ENCODE results near the gene IL4R. TPM values are rescaled to one million over a fixed set of nuclear protein-coding genes. Genes with fewer than 3 reads are reported as not detected.

IL4R gene
- total and polyA plus RNA-seq, 10 of the 15 experiments (the other 5 are each of a cell fraction or from before 2014, with no cell fraction given), result 2.6 to 70.4 (median 36.6) TPM

DNA sequence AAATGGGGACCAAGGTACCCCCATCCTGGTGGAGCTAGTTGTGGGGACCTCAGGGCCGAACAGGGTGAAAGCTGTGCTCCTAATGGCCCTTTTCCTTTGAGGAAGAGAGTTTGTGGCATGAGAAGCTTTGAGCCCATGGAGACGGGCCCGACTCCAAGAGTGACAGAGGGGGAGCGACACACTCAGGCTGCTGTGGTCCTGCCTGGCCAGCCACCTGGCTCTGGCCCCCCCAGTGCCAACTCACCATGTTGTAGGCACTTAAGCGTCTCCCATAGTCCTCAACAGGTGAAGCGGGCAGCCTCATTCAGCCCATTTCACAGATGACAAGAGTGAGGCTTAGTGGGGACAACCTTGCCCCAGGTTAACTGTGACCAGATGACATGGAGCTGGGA, 89.8 kb downstream of the IL4R start:
- Histone ChIP-seq H3K36me3 (ENCODE audit: control insufficient read depth in 2 of 2, insufficient read depth in 2 of 2, low read length in 1 of 2) (peaks cover 0 to 8% of the 10 kb centered on the region in 2 experiments; a peak in 3 of 4 replicates), H3K9me3 (replicated peaks; ENCODE audit: control insufficient read depth, insufficient read depth, low read length) (no peaks in the 10 kb centered on the region), H3K27ac (ENCODE audit: control insufficient read depth, insufficient read depth) (peak overlapping the region; percentile 97), H3K9ac (ENCODE audit: control insufficient read depth, insufficient read depth, low read length) (peak overlapping the region; percentile 99), H4K20me1 (ENCODE audit: control insufficient read depth, insufficient read depth) (no peaks in the 10 kb centered on the region; the same call in 1 of the 2 replicates), H3K27me3 (replicated peaks in 1 of 2; ENCODE audit: control insufficient read depth in 2 of 2, insufficient read depth in 2 of 2, low read length in 1 of 2) (no peaks in the 10 kb centered on the region), H3K4me3 (peak overlapping the region; percentile 86), H2AFZ (ENCODE audit: control insufficient read depth, low read depth, low read length) (no peak overlapping the region), H3K4me1 (ENCODE audit: control insufficient read depth, insufficient read depth, low read length) (peaks cover 57% of the 10 kb centered on the region), H3K79me2 (ENCODE audit: control insufficient read depth, insufficient read depth, low read length) (peaks cover 82% of the 10 kb centered on the region), H3K4me2 (ENCODE audit: control insufficient read depth, insufficient read depth) (peak overlapping the region; percentile 95)
- ChIA-PET POLR2A (interaction anchor here (1.1 to 11.1 kb wide), 9 partner anchors 16 to 153 kb away, joined by 3 to 208 read pairs (median 19); no protein-coding TSS in a partner anchor), SMC1A (ENCODE audit: uncharacterized antibody, unreplicated experiment) (interaction anchor here (0.8 to 10.9 kb wide), 11 partner anchors 11 to 169 kb away, joined by 3 to 220 read pairs (median 7); no protein-coding TSS in a partner anchor), CTCF (interaction anchor here (1.0 to 9.2 kb wide), 6 partner anchors 15 to 248 kb away, joined by 3 to 113 read pairs (median 22); no protein-coding TSS in a partner anchor), RAD21 (ENCODE audit: unreplicated experiment) (interaction anchor here (0.7 to 12.8 kb wide), 10 partner anchors 15 to 171 kb away, joined by 3 to 224 read pairs (median 16); no protein-coding TSS in a partner anchor)
- intact Hi-C loops (cut with micrococcal nuclease; ENCODE audit: unreplicated experiment) (no loop called here), in situ Hi-C loops (cut with MboI) (no loop called here)
- WGBS (ENCODE audit: insufficient coverage, insufficient replicate concordance, low lambda C conversion rate, missing lambda C conversion rate), result under 1% methylated on average over 6 of the region's 6 CpGs
- FAIRE-seq (no peak), DNase-seq (ENCODE audit: low read depth, low spot score) (no peak), ATAC-seq (no peak)
- TF ChIP-seq, protein P1, sequence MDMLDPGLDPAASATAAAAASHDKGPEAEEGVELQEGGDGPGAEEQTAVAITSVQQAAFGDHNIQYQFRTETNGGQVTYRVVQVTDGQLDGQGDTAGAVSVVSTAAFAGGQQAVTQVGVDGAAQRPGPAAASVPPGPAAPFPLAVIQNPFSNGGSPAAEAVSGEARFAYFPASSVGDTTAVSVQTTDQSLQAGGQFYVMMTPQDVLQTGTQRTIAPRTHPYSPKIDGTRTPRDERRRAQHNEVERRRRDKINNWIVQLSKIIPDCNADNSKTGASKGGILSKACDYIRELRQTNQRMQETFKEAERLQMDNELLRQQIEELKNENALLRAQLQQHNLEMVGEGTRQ (IDR thresholded peaks at IDR 0.05; ENCODE audit: borderline replicate concordance, low read depth, low read length), result no peak
- TF ChIP-seq, protein P2, sequence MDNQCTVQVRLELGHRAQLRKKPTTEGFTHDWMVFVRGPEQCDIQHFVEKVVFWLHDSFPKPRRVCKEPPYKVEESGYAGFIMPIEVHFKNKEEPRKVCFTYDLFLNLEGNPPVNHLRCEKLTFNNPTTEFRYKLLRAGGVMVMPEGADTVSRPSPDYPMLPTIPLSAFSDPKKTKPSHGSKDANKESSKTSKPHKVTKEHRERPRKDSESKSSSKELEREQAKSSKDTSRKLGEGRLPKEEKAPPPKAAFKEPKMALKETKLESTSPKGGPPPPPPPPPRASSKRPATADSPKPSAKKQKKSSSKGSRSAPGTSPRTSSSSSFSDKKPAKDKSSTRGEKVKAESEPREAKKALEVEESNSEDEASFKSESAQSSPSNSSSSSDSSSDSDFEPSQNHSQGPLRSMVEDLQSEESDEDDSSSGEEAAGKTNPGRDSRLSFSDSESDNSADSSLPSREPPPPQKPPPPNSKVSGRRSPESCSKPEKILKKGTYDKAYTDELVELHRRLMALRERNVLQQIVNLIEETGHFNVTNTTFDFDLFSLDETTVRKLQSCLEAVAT (IDR thresholded peaks at IDR 0.05), result 0 out of 2 replicates have a peak, but pooled peaks have one; percentile 8
- TF ChIP-seq POLR2AphosphoS5 (IDR thresholded peaks at IDR 0.05; ENCODE audit: low read length) (peak; percentile 42), NFXL1 (IDR thresholded peaks at IDR 0.05; ENCODE audit: borderline replicate concordance) (no peak), IKZF1 (conservative IDR thresholded peaks at IDR 0.05) (no peak), POLR2A (IDR thresholded peaks at IDR 0.05; ENCODE audit: low read depth, low read length) (peak; percentile 5; the same call in 1 of the 2 replicates), ZNF217 (IDR thresholded peaks at IDR 0.05) (peak; percentile 66; the same call in 1 of the 2 replicates), SMC3 (IDR thresholded peaks at IDR 0.05; ENCODE audit: borderline replicate concordance, low read length) (no peak), LARP7 (IDR thresholded peaks at IDR 0.05) (peak; percentile 87), MEF2B (IDR thresholded peaks at IDR 0.05; ENCODE audit: partially characterized antibody, poor library complexity, severe bottlenecking) (peak; percentile 27), ASH2L (IDR thresholded peaks at IDR 0.05; ENCODE audit: borderline replicate concordance, low read depth) (0 out of 2 replicates have a peak, but pooled peaks have one; percentile 6), SMARCA5 (IDR thresholded peaks at IDR 0.05) (peak; percentile 83; the same call in 1 of the 2 replicates), POU2F2 (IDR thresholded peaks at IDR 0.05; ENCODE audit: borderline replicate concordance, low read depth, low read length) (0 out of 3 replicates have a peak, but pooled peaks have one; percentile 46), YY1 (IDR thresholded peaks at IDR 0.05; ENCODE audit: low read depth, low read length) (peak; percentile 3; the same call in 1 of the 2 replicates)
- TF ChIP-seq, protein P3, sequence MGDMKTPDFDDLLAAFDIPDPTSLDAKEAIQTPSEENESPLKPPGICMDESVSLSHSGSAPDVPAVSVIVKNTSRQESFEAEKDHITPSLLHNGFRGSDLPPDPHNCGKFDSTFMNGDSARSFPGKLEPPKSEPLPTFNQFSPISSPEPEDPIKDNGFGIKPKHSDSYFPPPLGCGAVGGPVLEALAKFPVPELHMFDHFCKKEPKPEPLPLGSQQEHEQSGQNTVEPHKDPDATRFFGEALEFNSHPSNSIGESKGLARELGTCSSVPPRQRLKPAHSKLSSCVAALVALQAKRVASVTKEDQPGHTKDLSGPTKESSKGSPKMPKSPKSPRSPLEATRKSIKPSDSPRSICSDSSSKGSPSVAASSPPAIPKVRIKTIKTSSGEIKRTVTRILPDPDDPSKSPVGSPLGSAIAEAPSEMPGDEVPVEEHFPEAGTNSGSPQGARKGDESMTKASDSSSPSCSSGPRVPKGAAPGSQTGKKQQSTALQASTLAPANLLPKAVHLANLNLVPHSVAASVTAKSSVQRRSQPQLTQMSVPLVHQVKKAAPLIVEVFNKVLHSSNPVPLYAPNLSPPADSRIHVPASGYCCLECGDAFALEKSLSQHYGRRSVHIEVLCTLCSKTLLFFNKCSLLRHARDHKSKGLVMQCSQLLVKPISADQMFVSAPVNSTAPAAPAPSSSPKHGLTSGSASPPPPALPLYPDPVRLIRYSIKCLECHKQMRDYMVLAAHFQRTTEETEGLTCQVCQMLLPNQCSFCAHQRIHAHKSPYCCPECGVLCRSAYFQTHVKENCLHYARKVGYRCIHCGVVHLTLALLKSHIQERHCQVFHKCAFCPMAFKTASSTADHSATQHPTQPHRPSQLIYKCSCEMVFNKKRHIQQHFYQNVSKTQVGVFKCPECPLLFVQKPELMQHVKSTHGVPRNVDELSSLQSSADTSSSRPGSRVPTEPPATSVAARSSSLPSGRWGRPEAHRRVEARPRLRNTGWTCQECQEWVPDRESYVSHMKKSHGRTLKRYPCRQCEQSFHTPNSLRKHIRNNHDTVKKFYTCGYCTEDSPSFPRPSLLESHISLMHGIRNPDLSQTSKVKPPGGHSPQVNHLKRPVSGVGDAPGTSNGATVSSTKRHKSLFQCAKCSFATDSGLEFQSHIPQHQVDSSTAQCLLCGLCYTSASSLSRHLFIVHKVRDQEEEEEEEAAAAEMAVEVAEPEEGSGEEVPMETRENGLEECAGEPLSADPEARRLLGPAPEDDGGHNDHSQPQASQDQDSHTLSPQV (IDR thresholded peaks at IDR 0.05), result 0 out of 2 replicates have a peak, but pooled peaks have one; percentile 18
- TF ChIP-seq, protein P4, sequence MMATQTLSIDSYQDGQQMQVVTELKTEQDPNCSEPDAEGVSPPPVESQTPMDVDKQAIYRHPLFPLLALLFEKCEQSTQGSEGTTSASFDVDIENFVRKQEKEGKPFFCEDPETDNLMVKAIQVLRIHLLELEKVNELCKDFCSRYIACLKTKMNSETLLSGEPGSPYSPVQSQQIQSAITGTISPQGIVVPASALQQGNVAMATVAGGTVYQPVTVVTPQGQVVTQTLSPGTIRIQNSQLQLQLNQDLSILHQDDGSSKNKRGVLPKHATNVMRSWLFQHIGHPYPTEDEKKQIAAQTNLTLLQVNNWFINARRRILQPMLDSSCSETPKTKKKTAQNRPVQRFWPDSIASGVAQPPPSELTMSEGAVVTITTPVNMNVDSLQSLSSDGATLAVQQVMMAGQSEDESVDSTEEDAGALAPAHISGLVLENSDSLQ (IDR thresholded peaks at IDR 0.05), result peak; percentile 39; the same call in 1 of the 2 replicates
- BruUV-seq (replicated peaks), result no TSS peak
